WTC11 (cell line): ENCODE measurements around the gene TBX15. TPM values are rescaled to one million over a fixed set of nuclear protein-coding genes. Genes with fewer than 3 reads are reported as not detected.
A peak's percentile ranks its signal among the peaks of the same experiment; 100 is the strongest.

Experiments used
- ATAC-seq: fragments of 200-7000 bp; cut with Tn5 transposase; 2 replicates; pipeline ENCODE4 v1.10.0; 2021; ENCODE audit warnings: mild to moderate bottlenecking, moderate library complexity
- CTCF ChIA-PET: fragments of 300-600 bp; sonication (Branson Sonifier 250); formaldehyde crosslinking; loops from one replicate; lab custom pipeline; 2021; ENCODE audit warnings: antibody characterized with exemption; lab: Charles Lee
- POLR2A ChIA-PET: fragments of 350-600 bp; sonication (Branson Sonifier 250); formaldehyde crosslinking; loops from one replicate; lab custom pipeline; 2021; ENCODE audit warnings: antibody characterized with exemption; lab: Charles Lee
- DNase-seq: peaks from one replicate; pipeline ENCODE4 v3.0.0; 2021; ENCODE audit warnings: low spot score
- H3K27ac Mint-ChIP-seq: 2 replicates; pipeline ENCODE4 v1.8.0; 2021; ENCODE audit warnings: mixed read lengths
- H3K27me3 Mint-ChIP-seq: 2 replicates; pipeline ENCODE4 v1.8.0; 2021; ENCODE audit warnings: low read depth, mild to moderate bottlenecking, moderate library complexity, mixed read lengths
- H3K36me3 Mint-ChIP-seq: 2 replicates; pipeline ENCODE4 v1.8.0; 2021; ENCODE audit warnings: mixed read lengths
- H3K4me1 Mint-ChIP-seq: 2 replicates; pipeline ENCODE4 v1.8.0; 2022; ENCODE audit warnings: mixed read lengths
- H3K4me3 Mint-ChIP-seq: 2 replicates; pipeline ENCODE4 v1.8.0; 2021; ENCODE audit warnings: mild to moderate bottlenecking, moderate library complexity, mixed read lengths
- H3K9me3 Mint-ChIP-seq: 2 replicates; pipeline ENCODE4 v1.8.0; 2021; ENCODE audit warnings: mixed read lengths
- ATF1 ChIP-seq: sonication (generic); formaldehyde crosslinking; IDR thresholded peaks from 2 replicates; pipeline ENCODE4 v1.8.1; 2023; ENCODE audit warnings: mild to moderate bottlenecking, moderate library complexity, missing genetic modification reagents
- CBFB ChIP-seq: sonication (generic); formaldehyde crosslinking; IDR thresholded peaks from 2 replicates; pipeline ENCODE4 v1.8.1; 2022; ENCODE audit warnings: mild to moderate bottlenecking, low read depth, missing genetic modification reagents
- ELF4 ChIP-seq: sonication (generic); formaldehyde crosslinking; IDR thresholded peaks from 2 replicates; pipeline ENCODE4 v1.8.1; 2022; ENCODE audit warnings: low read depth, mild to moderate bottlenecking, moderate library complexity, missing genetic modification reagents
- EMX1 ChIP-seq: fragments of 250-450 bp; sonication (Bioruptor Pico); IDR thresholded peaks from 2 replicates; pipeline ENCODE4 v1.8.0; 2021; ENCODE audit warnings: mild to moderate bottlenecking
- ETV6 ChIP-seq: sonication (generic); formaldehyde crosslinking; IDR thresholded peaks from 2 replicates; pipeline ENCODE4 v1.8.1; 2022; ENCODE audit warnings: mild to moderate bottlenecking, missing genetic modification reagents
- KAT7 ChIP-seq: sonication (generic); formaldehyde crosslinking; IDR thresholded peaks from 2 replicates; pipeline ENCODE4 v1.8.1; 2023; ENCODE audit warnings: missing genetic modification reagents, mild to moderate bottlenecking, borderline replicate concordance
- MYBL2 ChIP-seq: sonication (generic); formaldehyde crosslinking; IDR thresholded peaks from 2 replicates; pipeline ENCODE4 v1.8.1; 2023; ENCODE audit warnings: mild to moderate bottlenecking, moderate library complexity, missing genetic modification reagents
- SMAD4 ChIP-seq: sonication (generic); formaldehyde crosslinking; IDR thresholded peaks from 2 replicates; pipeline ENCODE4 v1.8.0; 2022; ENCODE audit warnings: mild to moderate bottlenecking, missing genetic modification reagents
- ZNF416 ChIP-seq: fragments of 250-450 bp; sonication (Bioruptor Pico); IDR thresholded peaks from 2 replicates; pipeline ENCODE4 v1.9.0; 2021; ENCODE audit warnings: mild to moderate bottlenecking, inconsistent platforms
- ZNF671 ChIP-seq: fragments of 250-450 bp; sonication (Bioruptor Pico); IDR thresholded peaks from 2 replicates; pipeline ENCODE4 v1.8.0; 2021; ENCODE audit warnings: mild to moderate bottlenecking
- total RNA-seq: library from RNA; stranded (reverse); gene quantifications from 3 replicates; pipeline ENCODE4 v1.2.3, GENCODE V29; 2021
- TF ChIP-seq, protein P1 (sequence below): sonication (generic); formaldehyde crosslinking; IDR thresholded peaks from 2 replicates; pipeline ENCODE4 v1.8.0; 2023; ENCODE audit warnings: missing genetic modification reagents, mild to moderate bottlenecking, borderline replicate concordance
- TF ChIP-seq, protein P2 (sequence below): sonication (generic); formaldehyde crosslinking; IDR thresholded peaks from 2 replicates; pipeline ENCODE4 v1.8.1; 2023; ENCODE audit warnings: mild to moderate bottlenecking, missing genetic modification reagents
- TF ChIP-seq, protein P3 (sequence below): sonication (generic); formaldehyde crosslinking; IDR thresholded peaks from 2 replicates; pipeline ENCODE4 v1.8.1; 2022; ENCODE audit warnings: mild to moderate bottlenecking, moderate library complexity, missing genetic modification reagents
- TF ChIP-seq, protein P4 (sequence below): fragments of 200-600 bp; IDR thresholded peaks from 2 replicates; pipeline ENCODE4 v1.8.0; 2022; ENCODE audit warnings: antibody characterized with exemption
- TF ChIP-seq, protein P5 (sequence below): sonication (generic); formaldehyde crosslinking; IDR thresholded peaks from 2 replicates; pipeline ENCODE4 v1.8.1; 2023; ENCODE audit warnings: mild to moderate bottlenecking, missing genetic modification reagents
- TF ChIP-seq, protein P6 (sequence below): sonication (generic); formaldehyde crosslinking; IDR thresholded peaks from 2 replicates; pipeline ENCODE4 v1.8.1; 2022; ENCODE audit warnings: mild to moderate bottlenecking, missing genetic modification reagents, moderate library complexity, borderline replicate concordance
- TF ChIP-seq, protein P7 (sequence below): sonication (generic); formaldehyde crosslinking; IDR thresholded peaks from 2 replicates; pipeline ENCODE4 v1.8.0; 2022; ENCODE audit warnings: mild to moderate bottlenecking, missing genetic modification reagents
- TF ChIP-seq, protein P8 (sequence below): sonication (generic); formaldehyde crosslinking; IDR thresholded peaks from 2 replicates; pipeline ENCODE4 v1.8.0; 2022; ENCODE audit warnings: missing genetic modification reagents

The TBX15 gene
- total RNA-seq, 1 experiment from 2014 or later: 0.11 TPM

DNA sequence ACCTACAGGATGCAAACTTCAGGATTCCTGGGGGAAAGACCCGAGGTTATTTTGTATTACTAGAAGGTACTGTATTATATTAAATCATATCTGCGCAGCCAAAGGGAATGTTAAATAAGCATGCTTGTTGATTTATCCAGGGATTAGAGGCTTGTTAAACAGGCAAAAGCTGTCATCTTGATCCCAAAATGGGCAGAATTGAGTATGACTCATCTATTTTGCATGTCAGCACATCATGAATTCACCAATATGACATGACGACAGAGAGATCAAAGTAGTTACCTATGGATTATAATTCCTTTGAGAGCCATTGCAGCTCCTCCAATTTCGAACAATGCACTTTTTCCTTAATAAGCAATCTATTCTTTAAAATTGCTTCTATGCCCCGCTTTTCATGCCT is 66.1 kb downstream of the TBX15 start:
- Mint-ChIP-seq H3K27me3 (peaks cover 6% of the 10 kb centered on the region; the same call in 1 of the 2 replicates), H3K4me1 (peaks cover 37% of the 10 kb centered on the region), H3K4me3 (no peak overlapping the region), H3K36me3 (no peaks in the 10 kb centered on the region), H3K27ac (no peak overlapping the region)
- no peak for DNase-seq
- ChIA-PET CTCF (no interaction called here), POLR2A (no interaction called here)
- TF ChIP-seq ELF4 (CRISPR knock-in tag): no peak
- TF ChIP-seq EMX1: no peak
- TF ChIP-seq SMAD4 (CRISPR knock-in tag): no peak
- no peak for TF ChIP-seq KAT7 (CRISPR knock-in tag)
- TF ChIP-seq CBFB (CRISPR knock-in tag): no peak
- TF ChIP-seq, all 79 proteins: peak for 0
- H3K9me3 Mint-ChIP-seq: no peaks in the 10 kb centered on the region
- no peak for ATAC-seq

DNA sequence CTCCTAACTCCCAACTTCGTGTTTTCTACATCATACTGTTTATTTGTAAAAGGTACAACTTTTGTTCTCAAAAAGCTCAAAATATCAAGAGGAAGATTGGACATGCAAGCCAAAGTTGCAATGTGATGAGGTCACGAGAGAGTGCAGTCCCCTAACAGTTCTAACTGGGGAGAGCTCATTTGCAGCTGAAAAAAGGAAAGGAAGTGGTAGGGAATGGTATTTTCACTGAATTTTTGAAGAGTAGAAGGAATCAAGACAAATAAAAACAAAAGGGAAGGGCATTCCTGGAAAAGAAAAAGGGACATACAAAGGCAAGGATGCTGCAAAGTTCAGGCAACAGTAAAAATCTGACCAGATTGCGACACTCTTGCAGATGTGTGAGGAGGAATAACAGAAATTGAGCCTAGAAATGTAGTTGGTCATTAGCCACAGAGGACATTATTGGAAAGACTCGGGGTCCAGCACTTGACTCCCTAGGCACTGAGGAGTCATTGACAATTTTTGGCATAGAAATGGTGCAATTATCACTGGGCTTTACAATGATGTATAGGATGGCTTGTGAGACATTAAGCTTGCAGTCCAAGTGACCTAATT is 67.9 kb downstream of the TBX15 start:
- Mint-ChIP-seq H3K9me3 (no peaks in the 10 kb centered on the region), H3K4me1 (peaks cover 37% of the 10 kb centered on the region), H3K27ac (peak overlapping the region; percentile 1; the same call in 1 of the 2 replicates), H3K27me3 (peaks cover under 1% of the 10 kb centered on the region; the same call in 1 of the 2 replicates), H3K4me3 (no peak overlapping the region), H3K36me3 (no peaks in the 10 kb centered on the region)
- ATAC-seq: no peak; the same call in 1 of the 2 replicates
- CTCF ChIA-PET: no interaction called here
- DNase-seq: no peak
- POLR2A ChIA-PET: no interaction called here
- TF ChIP-seq, protein P1, sequence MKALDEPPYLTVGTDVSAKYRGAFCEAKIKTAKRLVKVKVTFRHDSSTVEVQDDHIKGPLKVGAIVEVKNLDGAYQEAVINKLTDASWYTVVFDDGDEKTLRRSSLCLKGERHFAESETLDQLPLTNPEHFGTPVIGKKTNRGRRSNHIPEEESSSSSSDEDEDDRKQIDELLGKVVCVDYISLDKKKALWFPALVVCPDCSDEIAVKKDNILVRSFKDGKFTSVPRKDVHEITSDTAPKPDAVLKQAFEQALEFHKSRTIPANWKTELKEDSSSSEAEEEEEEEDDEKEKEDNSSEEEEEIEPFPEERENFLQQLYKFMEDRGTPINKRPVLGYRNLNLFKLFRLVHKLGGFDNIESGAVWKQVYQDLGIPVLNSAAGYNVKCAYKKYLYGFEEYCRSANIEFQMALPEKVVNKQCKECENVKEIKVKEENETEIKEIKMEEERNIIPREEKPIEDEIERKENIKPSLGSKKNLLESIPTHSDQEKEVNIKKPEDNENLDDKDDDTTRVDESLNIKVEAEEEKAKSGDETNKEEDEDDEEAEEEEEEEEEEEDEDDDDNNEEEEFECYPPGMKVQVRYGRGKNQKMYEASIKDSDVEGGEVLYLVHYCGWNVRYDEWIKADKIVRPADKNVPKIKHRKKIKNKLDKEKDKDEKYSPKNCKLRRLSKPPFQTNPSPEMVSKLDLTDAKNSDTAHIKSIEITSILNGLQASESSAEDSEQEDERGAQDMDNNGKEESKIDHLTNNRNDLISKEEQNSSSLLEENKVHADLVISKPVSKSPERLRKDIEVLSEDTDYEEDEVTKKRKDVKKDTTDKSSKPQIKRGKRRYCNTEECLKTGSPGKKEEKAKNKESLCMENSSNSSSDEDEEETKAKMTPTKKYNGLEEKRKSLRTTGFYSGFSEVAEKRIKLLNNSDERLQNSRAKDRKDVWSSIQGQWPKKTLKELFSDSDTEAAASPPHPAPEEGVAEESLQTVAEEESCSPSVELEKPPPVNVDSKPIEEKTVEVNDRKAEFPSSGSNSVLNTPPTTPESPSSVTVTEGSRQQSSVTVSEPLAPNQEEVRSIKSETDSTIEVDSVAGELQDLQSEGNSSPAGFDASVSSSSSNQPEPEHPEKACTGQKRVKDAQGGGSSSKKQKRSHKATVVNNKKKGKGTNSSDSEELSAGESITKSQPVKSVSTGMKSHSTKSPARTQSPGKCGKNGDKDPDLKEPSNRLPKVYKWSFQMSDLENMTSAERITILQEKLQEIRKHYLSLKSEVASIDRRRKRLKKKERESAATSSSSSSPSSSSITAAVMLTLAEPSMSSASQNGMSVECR (CRISPR knock-in tag): no peak
- TF ChIP-seq, protein P2, sequence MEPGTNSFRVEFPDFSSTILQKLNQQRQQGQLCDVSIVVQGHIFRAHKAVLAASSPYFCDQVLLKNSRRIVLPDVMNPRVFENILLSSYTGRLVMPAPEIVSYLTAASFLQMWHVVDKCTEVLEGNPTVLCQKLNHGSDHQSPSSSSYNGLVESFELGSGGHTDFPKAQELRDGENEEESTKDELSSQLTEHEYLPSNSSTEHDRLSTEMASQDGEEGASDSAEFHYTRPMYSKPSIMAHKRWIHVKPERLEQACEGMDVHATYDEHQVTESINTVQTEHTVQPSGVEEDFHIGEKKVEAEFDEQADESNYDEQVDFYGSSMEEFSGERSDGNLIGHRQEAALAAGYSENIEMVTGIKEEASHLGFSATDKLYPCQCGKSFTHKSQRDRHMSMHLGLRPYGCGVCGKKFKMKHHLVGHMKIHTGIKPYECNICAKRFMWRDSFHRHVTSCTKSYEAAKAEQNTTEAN (CRISPR knock-in tag): no peak
- TF ChIP-seq, protein P3, sequence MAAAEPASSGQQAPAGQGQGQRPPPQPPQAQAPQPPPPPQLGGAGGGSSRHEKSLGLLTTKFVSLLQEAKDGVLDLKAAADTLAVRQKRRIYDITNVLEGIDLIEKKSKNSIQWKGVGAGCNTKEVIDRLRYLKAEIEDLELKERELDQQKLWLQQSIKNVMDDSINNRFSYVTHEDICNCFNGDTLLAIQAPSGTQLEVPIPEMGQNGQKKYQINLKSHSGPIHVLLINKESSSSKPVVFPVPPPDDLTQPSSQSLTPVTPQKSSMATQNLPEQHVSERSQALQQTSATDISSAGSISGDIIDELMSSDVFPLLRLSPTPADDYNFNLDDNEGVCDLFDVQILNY (CRISPR knock-in tag): no peak
- TF ChIP-seq ATF1 (CRISPR knock-in tag) (no peak), ELF4 (CRISPR knock-in tag) (no peak), ETV6 (CRISPR knock-in tag) (no peak), ZNF671 (no peak), MYBL2 (CRISPR knock-in tag) (no peak), ZNF416 (CRISPR knock-in tag) (no peak)
- TF ChIP-seq, protein P4, sequence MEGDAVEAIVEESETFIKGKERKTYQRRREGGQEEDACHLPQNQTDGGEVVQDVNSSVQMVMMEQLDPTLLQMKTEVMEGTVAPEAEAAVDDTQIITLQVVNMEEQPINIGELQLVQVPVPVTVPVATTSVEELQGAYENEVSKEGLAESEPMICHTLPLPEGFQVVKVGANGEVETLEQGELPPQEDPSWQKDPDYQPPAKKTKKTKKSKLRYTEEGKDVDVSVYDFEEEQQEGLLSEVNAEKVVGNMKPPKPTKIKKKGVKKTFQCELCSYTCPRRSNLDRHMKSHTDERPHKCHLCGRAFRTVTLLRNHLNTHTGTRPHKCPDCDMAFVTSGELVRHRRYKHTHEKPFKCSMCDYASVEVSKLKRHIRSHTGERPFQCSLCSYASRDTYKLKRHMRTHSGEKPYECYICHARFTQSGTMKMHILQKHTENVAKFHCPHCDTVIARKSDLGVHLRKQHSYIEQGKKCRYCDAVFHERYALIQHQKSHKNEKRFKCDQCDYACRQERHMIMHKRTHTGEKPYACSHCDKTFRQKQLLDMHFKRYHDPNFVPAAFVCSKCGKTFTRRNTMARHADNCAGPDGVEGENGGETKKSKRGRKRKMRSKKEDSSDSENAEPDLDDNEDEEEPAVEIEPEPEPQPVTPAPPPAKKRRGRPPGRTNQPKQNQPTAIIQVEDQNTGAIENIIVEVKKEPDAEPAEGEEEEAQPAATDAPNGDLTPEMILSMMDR: no peak
- TF ChIP-seq, protein P5, sequence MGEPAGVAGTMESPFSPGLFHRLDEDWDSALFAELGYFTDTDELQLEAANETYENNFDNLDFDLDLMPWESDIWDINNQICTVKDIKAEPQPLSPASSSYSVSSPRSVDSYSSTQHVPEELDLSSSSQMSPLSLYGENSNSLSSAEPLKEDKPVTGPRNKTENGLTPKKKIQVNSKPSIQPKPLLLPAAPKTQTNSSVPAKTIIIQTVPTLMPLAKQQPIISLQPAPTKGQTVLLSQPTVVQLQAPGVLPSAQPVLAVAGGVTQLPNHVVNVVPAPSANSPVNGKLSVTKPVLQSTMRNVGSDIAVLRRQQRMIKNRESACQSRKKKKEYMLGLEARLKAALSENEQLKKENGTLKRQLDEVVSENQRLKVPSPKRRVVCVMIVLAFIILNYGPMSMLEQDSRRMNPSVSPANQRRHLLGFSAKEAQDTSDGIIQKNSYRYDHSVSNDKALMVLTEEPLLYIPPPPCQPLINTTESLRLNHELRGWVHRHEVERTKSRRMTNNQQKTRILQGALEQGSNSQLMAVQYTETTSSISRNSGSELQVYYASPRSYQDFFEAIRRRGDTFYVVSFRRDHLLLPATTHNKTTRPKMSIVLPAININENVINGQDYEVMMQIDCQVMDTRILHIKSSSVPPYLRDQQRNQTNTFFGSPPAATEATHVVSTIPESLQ (CRISPR knock-in tag): no peak
- TF ChIP-seq, protein P6, sequence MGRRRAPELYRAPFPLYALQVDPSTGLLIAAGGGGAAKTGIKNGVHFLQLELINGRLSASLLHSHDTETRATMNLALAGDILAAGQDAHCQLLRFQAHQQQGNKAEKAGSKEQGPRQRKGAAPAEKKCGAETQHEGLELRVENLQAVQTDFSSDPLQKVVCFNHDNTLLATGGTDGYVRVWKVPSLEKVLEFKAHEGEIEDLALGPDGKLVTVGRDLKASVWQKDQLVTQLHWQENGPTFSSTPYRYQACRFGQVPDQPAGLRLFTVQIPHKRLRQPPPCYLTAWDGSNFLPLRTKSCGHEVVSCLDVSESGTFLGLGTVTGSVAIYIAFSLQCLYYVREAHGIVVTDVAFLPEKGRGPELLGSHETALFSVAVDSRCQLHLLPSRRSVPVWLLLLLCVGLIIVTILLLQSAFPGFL (CRISPR knock-in tag): no peak
- TF ChIP-seq, protein P7, sequence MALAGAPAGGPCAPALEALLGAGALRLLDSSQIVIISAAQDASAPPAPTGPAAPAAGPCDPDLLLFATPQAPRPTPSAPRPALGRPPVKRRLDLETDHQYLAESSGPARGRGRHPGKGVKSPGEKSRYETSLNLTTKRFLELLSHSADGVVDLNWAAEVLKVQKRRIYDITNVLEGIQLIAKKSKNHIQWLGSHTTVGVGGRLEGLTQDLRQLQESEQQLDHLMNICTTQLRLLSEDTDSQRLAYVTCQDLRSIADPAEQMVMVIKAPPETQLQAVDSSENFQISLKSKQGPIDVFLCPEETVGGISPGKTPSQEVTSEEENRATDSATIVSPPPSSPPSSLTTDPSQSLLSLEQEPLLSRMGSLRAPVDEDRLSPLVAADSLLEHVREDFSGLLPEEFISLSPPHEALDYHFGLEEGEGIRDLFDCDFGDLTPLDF (CRISPR knock-in tag): no peak
- TF ChIP-seq, protein P8, sequence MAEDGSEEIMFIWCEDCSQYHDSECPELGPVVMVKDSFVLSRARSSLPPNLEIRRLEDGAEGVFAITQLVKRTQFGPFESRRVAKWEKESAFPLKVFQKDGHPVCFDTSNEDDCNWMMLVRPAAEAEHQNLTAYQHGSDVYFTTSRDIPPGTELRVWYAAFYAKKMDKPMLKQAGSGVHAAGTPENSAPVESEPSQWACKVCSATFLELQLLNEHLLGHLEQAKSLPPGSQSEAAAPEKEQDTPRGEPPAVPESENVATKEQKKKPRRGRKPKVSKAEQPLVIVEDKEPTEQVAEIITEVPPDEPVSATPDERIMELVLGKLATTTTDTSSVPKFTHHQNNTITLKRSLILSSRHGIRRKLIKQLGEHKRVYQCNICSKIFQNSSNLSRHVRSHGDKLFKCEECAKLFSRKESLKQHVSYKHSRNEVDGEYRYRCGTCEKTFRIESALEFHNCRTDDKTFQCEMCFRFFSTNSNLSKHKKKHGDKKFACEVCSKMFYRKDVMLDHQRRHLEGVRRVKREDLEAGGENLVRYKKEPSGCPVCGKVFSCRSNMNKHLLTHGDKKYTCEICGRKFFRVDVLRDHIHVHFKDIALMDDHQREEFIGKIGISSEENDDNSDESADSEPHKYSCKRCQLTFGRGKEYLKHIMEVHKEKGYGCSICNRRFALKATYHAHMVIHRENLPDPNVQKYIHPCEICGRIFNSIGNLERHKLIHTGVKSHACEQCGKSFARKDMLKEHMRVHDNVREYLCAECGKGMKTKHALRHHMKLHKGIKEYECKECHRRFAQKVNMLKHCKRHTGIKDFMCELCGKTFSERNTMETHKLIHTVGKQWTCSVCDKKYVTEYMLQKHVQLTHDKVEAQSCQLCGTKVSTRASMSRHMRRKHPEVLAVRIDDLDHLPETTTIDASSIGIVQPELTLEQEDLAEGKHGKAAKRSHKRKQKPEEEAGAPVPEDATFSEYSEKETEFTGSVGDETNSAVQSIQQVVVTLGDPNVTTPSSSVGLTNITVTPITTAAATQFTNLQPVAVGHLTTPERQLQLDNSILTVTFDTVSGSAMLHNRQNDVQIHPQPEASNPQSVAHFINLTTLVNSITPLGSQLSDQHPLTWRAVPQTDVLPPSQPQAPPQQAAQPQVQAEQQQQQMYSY (CRISPR knock-in tag): no peak
